ENCODE data around the gene GPR142.
A peak's percentile ranks its signal among the peaks of the same experiment; 100 is the strongest.

GRCh38 chr17:74368341-74369081 is 1.2 kb downstream of the GPR142 start:
- TF ChIP-seq SP7 (tag by site-specific recombination; IDR thresholded peaks at IDR 0.05) (0 out of 2 replicates have a peak, but pooled peaks have one; percentile 31), ZNF501 (tag by site-specific recombination; IDR thresholded peaks at IDR 0.05) (no peak), ZNF350 (tag by site-specific recombination; IDR thresholded peaks at IDR 0.05) (no peak), ZNF558 (tag by site-specific recombination; IDR thresholded peaks at IDR 0.05) (no peak), CTCF (tag by site-specific recombination; IDR thresholded peaks at IDR 0.05) (peak; percentile 81), ZNF274 (IDR thresholded peaks at IDR 0.05; ENCODE audit: low read length) (no peak), ZNF274 (tag by site-specific recombination; IDR thresholded peaks at IDR 0.05; ENCODE audit: borderline replicate concordance) (no peak), ZNF426 (tag by site-specific recombination; IDR thresholded peaks at IDR 0.05) (no peak), ZNF18 (tag by site-specific recombination; IDR thresholded peaks at IDR 0.05) (no peak), PBX3 (CRISPR knock-in tag; IDR thresholded peaks at IDR 0.05) (no peak), KLF16 (tag by site-specific recombination; IDR thresholded peaks at IDR 0.05) (no peak)
